CD4-positive, alpha-beta T cell (primary cell): Measurements from ENCODE around the gene PCDH9. TPM values are rescaled to one million over a fixed set of nuclear protein-coding genes. Genes with fewer than 3 reads are reported as not detected.

ENCODE experiments used
- ATAC-seq: fragments of 200-7000 bp; cut with Tn5 transposase; one replicate; pipeline ENCODE4 v1.10.0; 2022; ENCODE audit warnings: mild to moderate bottlenecking; ENCODE audit not compliant: poor library complexity
- CTCF ChIA-PET: fragments of 350-600 bp; sonication (Branson Sonifier 250); formaldehyde crosslinking; loops from one replicate; lab custom pipeline; 2021; ENCODE audit warnings: antibody characterized with exemption, inconsistent platforms; lab: Charles Lee
- POLR2A ChIA-PET: fragments of 350-600 bp; sonication (Branson Sonifier 250); formaldehyde crosslinking; loops from one replicate; lab custom pipeline; 2021; ENCODE audit warnings: antibody characterized with exemption, inconsistent platforms; lab: Charles Lee
- DNase-seq, 14 experiments: peaks; one replicate each; pipeline ENCODE4 v3.0.0-alpha.2; 2013 to 2020; ENCODE audit warnings: mixed read lengths in 2 of 14
- H3K27ac ChIP-seq, 2 donors: one replicate each; pipeline versions ENCODE4 v1.5.1 to v1.7.0; 2013; ENCODE audit warnings: low read length in 2 of 2, low read depth in 1 of 2, mild to moderate bottlenecking in 1 of 2
- H3K27me3 ChIP-seq, 2 experiments: 1 replicate in 1 of 2; 2 replicates in 1 of 2; pipeline versions ENCODE4 v1.6.1 to v1.7.0; 2013; ENCODE audit warnings: low read length in 2 of 2, control low read depth in 1 of 2, mild to moderate bottlenecking in 1 of 2, moderate library complexity in 1 of 2; ENCODE audit not compliant: insufficient read depth in 2 of 2, control insufficient read depth in 1 of 2
- H3K36me3 ChIP-seq: one replicate; pipeline ENCODE4 v1.6.1; 2013; ENCODE audit warnings: low read length, control low read depth; ENCODE audit not compliant: insufficient read depth
- H3K4me1 ChIP-seq: one replicate; pipeline ENCODE4 v1.6.1; 2013; ENCODE audit warnings: low read length, control low read depth; ENCODE audit not compliant: insufficient read depth
- H3K4me3 ChIP-seq: one replicate; pipeline ENCODE4 v1.5.1; 2013; ENCODE audit warnings: mild to moderate bottlenecking, low read length, moderate library complexity
- H3K9me3 ChIP-seq, 2 experiments: 1 replicate in 1 of 2; 2 replicates in 1 of 2; pipeline versions ENCODE4 v1.6.1 to v1.7.0; 2013; ENCODE audit warnings: low read length in 2 of 2, mild to moderate bottlenecking in 2 of 2, control low read depth in 1 of 2, moderate library complexity in 1 of 2; ENCODE audit not compliant: control insufficient read depth in 1 of 2, insufficient read depth in 1 of 2
- H3K27ac Mint-ChIP-seq: one replicate; pipeline ENCODE4 v1.8.0; 2020; ENCODE audit warnings: mixed read lengths
- H3K27me3 Mint-ChIP-seq: one replicate; pipeline ENCODE4 v1.8.0; 2021; ENCODE audit warnings: mixed read lengths
- H3K36me3 Mint-ChIP-seq: one replicate; pipeline ENCODE4 v1.8.0; 2021; ENCODE audit warnings: low read depth, mixed read lengths
- H3K4me1 Mint-ChIP-seq: one replicate; pipeline ENCODE4 v1.8.0; 2021; ENCODE audit warnings: low read depth, mixed read lengths
- H3K4me3 Mint-ChIP-seq: one replicate; pipeline ENCODE4 v1.8.0; 2020; ENCODE audit warnings: mild to moderate bottlenecking, mixed read lengths
- H3K9me3 Mint-ChIP-seq: one replicate; pipeline ENCODE4 v1.8.0; 2020; ENCODE audit warnings: mixed read lengths
- intact Hi-C, 2 experiments: fragments of 100-400 bp; cut with DNase I in 1 of 2; cut with micrococcal nuclease in 1 of 2; formaldehyde crosslinking; loops; one replicate each; pipeline versions ENCODE4 v1.15.1 to v1.9.0; 2023 to 2025; cut with DNase I, micrococcal nuclease
- total RNA-seq, 174 experiments: library from RNA in 2 of 174; stranded (reverse) in 2 of 174; gene quantifications; one replicate each; pipeline ENCODE4 v1.2.3 and lab custom pipeline; 2021 to 2026
- TF ChIP-seq, protein P1 (sequence below): fragments of 200-600 bp; IDR thresholded peaks from one replicate; pipeline ENCODE4 v1.8.0; 2022; ENCODE audit warnings: antibody characterized with exemption, mild to moderate bottlenecking

The PCDH9 gene
- total RNA-seq, 2 experiments from 2014 or later: 0.08 to 0.19 TPM

DNA sequence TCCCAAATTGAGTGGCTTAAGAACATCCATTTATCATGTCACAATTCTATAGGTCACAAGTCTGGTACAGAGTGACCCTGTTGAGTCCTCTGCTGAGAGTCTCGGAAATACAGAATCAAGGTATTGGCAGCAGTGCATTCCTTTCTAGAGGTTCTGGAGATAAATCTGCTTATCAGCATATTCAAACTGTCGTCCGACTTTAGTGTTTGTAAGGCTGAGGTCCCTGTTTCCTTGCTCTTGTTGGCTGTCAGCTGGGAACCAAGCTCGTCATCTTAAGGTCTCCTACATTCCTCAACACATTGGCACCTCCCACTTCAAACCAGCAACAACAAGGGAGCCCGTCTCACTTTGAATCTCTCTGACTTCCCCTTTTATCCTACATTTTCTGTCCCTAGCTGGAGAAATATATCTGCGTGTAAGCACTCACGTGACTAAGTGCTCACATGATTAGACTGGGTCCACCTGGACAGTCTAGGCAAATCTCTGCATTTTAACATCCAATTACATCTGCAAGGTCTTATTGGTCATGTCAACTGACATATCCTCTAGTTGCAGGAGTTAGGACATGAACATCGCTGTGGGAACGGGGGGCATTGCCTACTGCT, 886.8 kb downstream of the PCDH9 start:
- ChIA-PET POLR2A (no interaction called here), CTCF (no interaction called here)
- H3K27ac ChIP-seq: no peak overlapping the region
- H3K4me1 Mint-ChIP-seq: no peaks in the 10 kb centered on the region
- TF ChIP-seq, protein P1, sequence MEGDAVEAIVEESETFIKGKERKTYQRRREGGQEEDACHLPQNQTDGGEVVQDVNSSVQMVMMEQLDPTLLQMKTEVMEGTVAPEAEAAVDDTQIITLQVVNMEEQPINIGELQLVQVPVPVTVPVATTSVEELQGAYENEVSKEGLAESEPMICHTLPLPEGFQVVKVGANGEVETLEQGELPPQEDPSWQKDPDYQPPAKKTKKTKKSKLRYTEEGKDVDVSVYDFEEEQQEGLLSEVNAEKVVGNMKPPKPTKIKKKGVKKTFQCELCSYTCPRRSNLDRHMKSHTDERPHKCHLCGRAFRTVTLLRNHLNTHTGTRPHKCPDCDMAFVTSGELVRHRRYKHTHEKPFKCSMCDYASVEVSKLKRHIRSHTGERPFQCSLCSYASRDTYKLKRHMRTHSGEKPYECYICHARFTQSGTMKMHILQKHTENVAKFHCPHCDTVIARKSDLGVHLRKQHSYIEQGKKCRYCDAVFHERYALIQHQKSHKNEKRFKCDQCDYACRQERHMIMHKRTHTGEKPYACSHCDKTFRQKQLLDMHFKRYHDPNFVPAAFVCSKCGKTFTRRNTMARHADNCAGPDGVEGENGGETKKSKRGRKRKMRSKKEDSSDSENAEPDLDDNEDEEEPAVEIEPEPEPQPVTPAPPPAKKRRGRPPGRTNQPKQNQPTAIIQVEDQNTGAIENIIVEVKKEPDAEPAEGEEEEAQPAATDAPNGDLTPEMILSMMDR: no peak
- H3K36me3 ChIP-seq: no peaks in the 10 kb centered on the region
- no peaks in the 10 kb centered on the region for H3K36me3 Mint-ChIP-seq
- ATAC-seq (no peak), DNase-seq (no peak)
- H3K9me3 Mint-ChIP-seq: no peaks in the 10 kb centered on the region
- no peak overlapping the region for H3K27ac Mint-ChIP-seq
- intact Hi-C loops: no loop called here
- no peak overlapping the region for H3K4me3 Mint-ChIP-seq
- H3K27me3 ChIP-seq: no peaks in the 10 kb centered on the region
- H3K9me3 ChIP-seq: peaks cover 0 to 5% of the 10 kb centered on the region in 2 experiments
- H3K27me3 Mint-ChIP-seq: no peaks in the 10 kb centered on the region
- H3K4me3 ChIP-seq: no peak overlapping the region
- H3K4me1 ChIP-seq: no peaks in the 10 kb centered on the region

GRCh38 chr13:66341635-66342377, 888.3 kb downstream of the PCDH9 start:
- H3K9me3 ChIP-seq: peaks cover 0 to 3% of the 10 kb centered on the region in 2 experiments
- intact Hi-C loops: no loop called here
- H3K36me3 ChIP-seq: no peaks in the 10 kb centered on the region
- H3K27me3 ChIP-seq: no peaks in the 10 kb centered on the region
- Mint-ChIP-seq H3K27me3 (no peaks in the 10 kb centered on the region), H3K4me3 (no peak overlapping the region), H3K9me3 (no peaks in the 10 kb centered on the region), H3K36me3 (no peaks in the 10 kb centered on the region), H3K27ac (no peak overlapping the region), H3K4me1 (no peaks in the 10 kb centered on the region)
- TF ChIP-seq, protein P1: no peak
- no peaks in the 10 kb centered on the region for H3K4me1 ChIP-seq
- CTCF ChIA-PET: no interaction called here
- no peak for ATAC-seq
- POLR2A ChIA-PET: no interaction called here
- no peak overlapping the region for H3K4me3 ChIP-seq
- DNase-seq: no peak
- H3K27ac ChIP-seq: no peak overlapping the region

DNA sequence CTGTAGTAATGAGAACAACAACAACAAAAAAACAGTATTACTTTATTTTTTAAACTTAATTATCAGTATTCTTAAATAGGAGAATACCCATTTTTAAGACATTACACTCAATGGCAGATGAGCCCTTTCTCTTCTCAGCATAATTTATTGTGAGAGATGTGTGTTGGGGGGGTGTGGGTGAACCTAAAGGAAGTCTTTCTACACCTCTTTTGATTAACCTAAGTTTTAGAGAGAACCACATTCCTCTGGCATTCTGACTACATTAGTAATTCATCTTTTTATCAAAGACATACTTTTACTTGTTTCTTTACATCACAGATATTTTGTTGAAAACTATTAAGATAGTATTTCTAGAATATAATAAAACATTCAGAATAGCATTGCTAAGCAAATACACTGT, 890.9 kb downstream of the PCDH9 start:
- POLR2A ChIA-PET: no interaction called here
- Histone ChIP-seq H3K27me3 (no peaks in the 10 kb centered on the region), H3K4me3 (no peak overlapping the region), H3K36me3 (no peaks in the 10 kb centered on the region), H3K9me3 (peaks cover 0 to 3% of the 10 kb centered on the region in 2 experiments), H3K27ac (no peak overlapping the region), H3K4me1 (no peaks in the 10 kb centered on the region)
- Mint-ChIP-seq H3K4me3 (no peak overlapping the region), H3K9me3 (no peaks in the 10 kb centered on the region), H3K27ac (no peak overlapping the region), H3K27me3 (no peaks in the 10 kb centered on the region), H3K4me1 (no peaks in the 10 kb centered on the region), H3K36me3 (no peaks in the 10 kb centered on the region)
- TF ChIP-seq, protein P1: no peak
- CTCF ChIA-PET: no interaction called here
- no peak for ATAC-seq
- intact Hi-C loops: no loop called here
- no peak for DNase-seq
